Uterus (tissue), 2 donors: ENCODE results near the gene EXOC6.

Experiments
- CTCF ChIP-seq, 4 experiments: fragments of 200-600 bp in 2 of 4; fragments of 450-650 bp in 2 of 4; sonication (generic) in 2 of 4; IDR thresholded peaks; one replicate each; pipeline ENCODE4 v1.5.1; 2016 to 2019; ENCODE audit warnings: antibody characterized with exemption in 4 of 4, mild to moderate bottlenecking in 2 of 4, moderate library complexity in 1 of 4
- POLR2A ChIP-seq, 2 donors: fragments of 450-650 bp; IDR thresholded peaks; one replicate each; pipeline ENCODE4 v1.6.1; 2016; ENCODE audit warnings: antibody characterized with exemption in 2 of 2, mild to moderate bottlenecking in 1 of 2, moderate library complexity in 1 of 2

DNA sequence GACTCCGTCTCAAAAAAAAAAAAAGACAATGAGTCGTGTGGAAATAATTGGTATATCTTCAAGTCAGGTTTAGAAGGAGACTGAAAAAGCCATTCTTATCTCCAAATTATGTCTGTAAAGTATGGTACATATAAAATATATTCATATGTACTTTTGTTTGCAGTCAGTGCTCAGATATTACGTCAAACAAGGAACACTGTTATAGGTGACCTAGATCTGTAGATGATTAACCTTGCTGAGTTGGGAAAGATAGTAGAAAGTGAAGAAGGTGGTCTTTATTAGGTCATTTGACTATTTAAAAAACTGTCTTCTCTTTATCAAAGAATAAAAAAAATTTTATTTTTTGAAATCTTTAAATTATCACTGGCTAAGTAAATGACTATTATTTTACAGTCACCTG, 167.4 kb downstream of the EXOC6 start:
- no peak for TF ChIP-seq CTCF (IDR thresholded peaks at IDR 0.05)
- no peak for TF ChIP-seq POLR2A (IDR thresholded peaks at IDR 0.05)
